NT2/D1 (cell line): ENCODE data around the gene ISM2.

Experiments
- DNase-seq: peaks from one replicate; pipeline ENCODE4 v3.0.0-alpha.2; 2011; ENCODE audit warnings: low read depth, low spot score
- H3K27me3 ChIP-seq: 2 replicates; pipeline ENCODE4 v1.6.0; 2011; ENCODE audit warnings: mild to moderate bottlenecking; ENCODE audit not compliant: insufficient read length, insufficient read depth
- H3K36me3 ChIP-seq: 2 replicates; pipeline ENCODE4 v1.6.1; 2011; ENCODE audit warnings: mild to moderate bottlenecking, low read length, mixed read lengths; ENCODE audit not compliant: insufficient read depth, insufficient read length
- H3K4me1 ChIP-seq: 2 replicates; pipeline ENCODE4 v1.5.1; 2011; ENCODE audit not compliant: insufficient read depth, insufficient read length
- H3K4me3 ChIP-seq: 2 replicates; pipeline ENCODE4 v1.5.1; 2011; ENCODE audit warnings: low read depth; ENCODE audit not compliant: insufficient read length
- H3K9ac ChIP-seq: 2 replicates; pipeline ENCODE4 v1.6.0; 2011; ENCODE audit warnings: low read depth; ENCODE audit not compliant: insufficient read length
- H3K9me3 ChIP-seq: 2 replicates; pipeline ENCODE4 v1.5.1; 2011; ENCODE audit warnings: mild to moderate bottlenecking, low read length; ENCODE audit not compliant: insufficient read depth
- SUZ12 ChIP-seq: IDR thresholded peaks from 2 replicates; pipeline ENCODE4 v1.6.1; 2011; ENCODE audit not compliant: insufficient read length, insufficient read depth; ENCODE audit errors: extremely low read depth
- YY1 ChIP-seq: IDR thresholded peaks from 2 replicates; pipeline ENCODE4 v1.6.1; 2011; ENCODE audit not compliant: insufficient read length, insufficient read depth
- ZNF274 ChIP-seq: IDR thresholded peaks from 2 replicates; pipeline ENCODE4 v1.6.1; 2011; ENCODE audit warnings: mild to moderate bottlenecking, low read depth, low read length

The ISM2 gene

DNA sequence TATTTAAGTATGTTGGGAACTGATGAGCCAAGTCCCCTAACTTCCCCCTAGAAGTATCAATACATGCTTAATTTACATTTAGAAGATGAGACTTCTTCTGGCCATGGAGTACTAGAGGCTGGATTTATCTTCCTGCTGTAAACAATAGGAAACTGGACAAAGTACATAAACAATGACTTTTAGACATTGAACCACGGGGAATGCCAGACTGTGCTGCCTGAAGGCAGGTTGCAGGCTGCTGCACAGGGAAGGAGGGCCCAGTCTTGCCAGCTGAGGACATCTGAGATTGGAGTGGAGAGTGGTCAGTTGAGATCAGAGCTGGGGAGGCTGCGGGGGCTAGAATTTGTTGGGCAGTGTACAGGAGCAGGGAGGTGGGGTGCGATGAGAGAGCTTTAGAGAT is 24.5 kb upstream of the ISM2 start:
- H3K4me1 ChIP-seq: no peaks in the 10 kb centered on the region
- peaks cover 16% of the 10 kb centered on the region for H3K36me3 ChIP-seq
- no peak overlapping the region for H3K9ac ChIP-seq
- TF ChIP-seq SUZ12: no peak
- no peak for TF ChIP-seq ZNF274
- no peak for TF ChIP-seq YY1
- no peaks in the 10 kb centered on the region for H3K9me3 ChIP-seq
- no peaks in the 10 kb centered on the region for H3K27me3 ChIP-seq
- H3K4me3 ChIP-seq: no peak overlapping the region
- no peak for DNase-seq

DNA sequence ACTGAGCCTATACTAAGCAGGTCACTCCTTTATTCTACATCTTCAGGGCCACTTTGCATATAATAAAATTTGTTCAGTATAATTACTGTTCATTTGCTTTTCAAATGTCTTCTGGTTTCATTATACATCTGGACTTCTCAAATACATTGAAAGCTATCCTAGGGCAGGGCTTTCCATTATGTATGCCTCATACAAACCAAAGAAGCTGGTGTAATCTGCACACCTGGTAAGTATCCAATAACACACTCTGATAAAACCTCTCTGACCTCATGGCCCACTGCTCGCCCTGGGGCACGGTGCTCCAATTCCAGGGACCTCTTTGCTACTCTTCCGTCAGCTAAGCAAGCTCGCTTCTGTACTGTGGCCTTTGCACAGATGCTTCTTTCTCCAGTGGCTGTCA is 21.9 kb upstream of the ISM2 start:
- Histone ChIP-seq H3K4me1 (no peaks in the 10 kb centered on the region), H3K27me3 (no peaks in the 10 kb centered on the region), H3K9ac (no peak overlapping the region), H3K4me3 (no peak overlapping the region), H3K36me3 (peaks cover 36% of the 10 kb centered on the region), H3K9me3 (no peaks in the 10 kb centered on the region)
- DNase-seq: no peak
- no peak for TF ChIP-seq ZNF274

DNA sequence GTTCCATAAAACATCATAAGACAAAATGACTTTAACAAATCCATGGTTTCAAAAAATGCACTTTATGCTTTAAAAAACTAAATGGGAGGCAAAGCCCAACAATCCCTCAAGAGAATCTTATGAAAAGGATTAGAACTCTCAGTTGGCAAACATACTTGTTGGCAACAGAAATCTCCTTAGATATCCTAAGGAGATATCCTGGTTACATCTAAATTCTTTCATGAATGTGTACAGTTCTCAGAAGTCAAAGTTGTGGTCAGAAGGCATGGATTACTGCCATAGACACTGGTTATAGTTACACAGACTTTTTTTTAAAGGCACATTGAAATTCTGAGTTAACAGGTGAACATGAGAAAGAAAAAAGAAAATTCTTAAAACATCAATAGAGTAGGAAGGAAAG is 17.5 kb upstream of the ISM2 start:
- no peak for DNase-seq
- TF ChIP-seq ZNF274: no peak
- TF ChIP-seq SUZ12: no peak
- Histone ChIP-seq H3K4me1 (no peaks in the 10 kb centered on the region), H3K9ac (no peak overlapping the region), H3K27me3 (no peaks in the 10 kb centered on the region), H3K4me3 (no peak overlapping the region), H3K36me3 (peaks cover 47% of the 10 kb centered on the region), H3K9me3 (no peaks in the 10 kb centered on the region)

DNA sequence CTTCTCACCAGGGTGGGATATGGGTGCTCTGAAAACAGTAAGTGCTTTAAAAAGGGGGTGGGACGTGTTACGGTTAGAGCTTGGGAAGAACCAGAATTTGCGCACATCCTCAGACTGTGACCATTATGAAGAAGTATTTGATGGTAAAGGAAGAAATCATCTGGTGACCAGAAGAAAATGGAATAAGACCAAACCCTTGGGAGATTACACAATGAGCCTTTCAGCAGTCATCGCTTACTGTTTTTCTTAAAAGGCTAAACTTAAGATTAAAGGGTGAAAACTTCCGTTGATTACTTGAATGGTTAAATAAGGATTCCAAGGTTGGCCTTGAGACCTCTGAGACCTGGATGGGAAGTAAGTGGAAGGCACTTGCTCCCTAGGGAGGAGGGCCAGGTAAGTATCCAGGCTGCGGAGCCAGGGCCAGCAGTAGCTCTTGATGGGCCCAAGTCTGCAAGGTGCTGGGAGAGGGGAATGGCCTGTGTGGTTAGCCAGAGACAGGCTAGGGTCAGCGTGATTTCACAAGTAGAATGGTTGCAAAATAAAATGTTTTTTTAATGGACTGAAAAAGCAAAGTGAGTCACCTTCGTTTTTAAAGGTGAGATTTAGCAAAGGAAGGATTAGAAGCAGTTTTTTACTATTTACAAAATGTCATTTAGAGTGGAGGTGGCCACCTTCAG is 13.0 kb upstream of the ISM2 start:
- H3K36me3 ChIP-seq: peaks cover 28% of the 10 kb centered on the region
- no peak overlapping the region for H3K4me3 ChIP-seq
- H3K4me1 ChIP-seq: no peaks in the 10 kb centered on the region
- DNase-seq: no peak
- H3K9ac ChIP-seq: no peak overlapping the region
- H3K9me3 ChIP-seq: no peaks in the 10 kb centered on the region
- no peaks in the 10 kb centered on the region for H3K27me3 ChIP-seq
- TF ChIP-seq ZNF274 (no peak), SUZ12 (no peak), YY1 (no peak)

DNA sequence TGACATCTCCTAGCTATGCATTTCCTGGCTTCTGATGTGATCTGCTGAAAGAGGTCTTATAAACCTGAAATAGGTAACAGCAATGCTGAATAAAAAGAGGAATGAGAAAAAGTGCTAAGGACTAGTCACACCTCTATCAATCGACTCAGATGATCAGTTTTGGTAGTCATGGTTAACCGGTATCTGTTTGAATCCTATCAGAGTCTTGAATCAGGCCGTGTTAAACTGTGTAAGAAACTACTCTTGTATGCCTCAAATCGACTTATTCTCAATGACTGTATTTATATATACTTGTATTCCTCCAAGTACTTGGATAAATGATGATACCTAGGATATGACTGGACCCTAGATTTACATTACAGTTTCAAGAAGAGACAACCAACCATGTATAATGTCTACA is 10.8 kb upstream of the ISM2 start:
- peaks cover 22% of the 10 kb centered on the region for H3K36me3 ChIP-seq
- no peaks in the 10 kb centered on the region for H3K4me1 ChIP-seq

DNA sequence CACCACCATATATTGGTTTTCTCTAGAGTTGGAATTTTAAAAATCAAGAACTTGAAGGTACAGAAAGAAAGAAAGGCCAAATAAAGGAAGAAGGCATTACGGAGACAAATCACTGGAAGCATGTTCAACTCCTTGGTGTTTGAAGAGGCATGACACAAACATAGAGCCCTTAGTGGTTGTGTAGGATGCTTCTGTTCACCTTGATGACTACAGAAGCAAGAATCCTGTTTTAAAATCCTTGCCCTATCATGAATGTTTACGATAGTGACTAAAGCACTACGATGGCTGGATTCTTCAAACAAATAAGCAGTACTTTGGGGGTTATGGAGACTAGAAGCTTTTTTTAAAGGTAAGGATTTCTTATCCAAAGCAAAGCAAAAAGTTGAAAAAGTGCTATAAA is 10.3 kb upstream of the ISM2 start:
- TF ChIP-seq YY1 (no peak), ZNF274 (no peak), SUZ12 (no peak)
- no peaks in the 10 kb centered on the region for H3K9me3 ChIP-seq
- no peak overlapping the region for H3K4me3 ChIP-seq
- no peak for DNase-seq
- H3K4me1 ChIP-seq: no peaks in the 10 kb centered on the region
- no peaks in the 10 kb centered on the region for H3K27me3 ChIP-seq
- no peak overlapping the region for H3K9ac ChIP-seq
- peaks cover 22% of the 10 kb centered on the region for H3K36me3 ChIP-seq

More for the DNA sequence above, 10.8 kb upstream of the ISM2 start:
- no peak for DNase-seq
- Histone ChIP-seq H3K27me3 (no peaks in the 10 kb centered on the region), H3K9ac (no peak overlapping the region), H3K4me3 (no peak overlapping the region), H3K9me3 (no peaks in the 10 kb centered on the region)
- no peak for TF ChIP-seq SUZ12
- TF ChIP-seq YY1: no peak
- TF ChIP-seq ZNF274: no peak

DNA sequence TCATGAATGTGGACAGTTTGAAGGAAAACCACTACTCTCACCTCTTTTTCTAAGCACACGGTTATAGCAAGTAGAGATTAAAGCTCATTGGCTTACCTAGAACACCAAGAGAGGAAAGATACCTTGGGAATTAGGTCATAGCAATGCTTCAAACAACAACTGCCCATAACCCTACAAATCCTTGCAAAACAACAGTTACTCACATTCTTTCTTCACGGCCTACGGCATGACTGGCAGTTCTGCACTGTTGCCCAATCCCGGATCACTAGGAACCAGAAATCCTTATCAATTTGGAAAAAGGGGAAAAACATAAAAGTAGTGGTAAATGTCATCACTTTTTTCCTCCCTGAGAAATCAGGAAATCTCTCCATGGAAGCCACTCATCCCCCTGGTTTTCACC is 9.6 kb upstream of the ISM2 start:
- no peak for TF ChIP-seq SUZ12
- TF ChIP-seq YY1: no peak
- TF ChIP-seq ZNF274: no peak
- H3K9ac ChIP-seq: no peak overlapping the region
- DNase-seq: no peak
- H3K36me3 ChIP-seq: peaks cover 22% of the 10 kb centered on the region
- H3K27me3 ChIP-seq: no peaks in the 10 kb centered on the region
- no peak overlapping the region for H3K4me3 ChIP-seq
- no peaks in the 10 kb centered on the region for H3K4me1 ChIP-seq
- H3K9me3 ChIP-seq: no peaks in the 10 kb centered on the region

DNA sequence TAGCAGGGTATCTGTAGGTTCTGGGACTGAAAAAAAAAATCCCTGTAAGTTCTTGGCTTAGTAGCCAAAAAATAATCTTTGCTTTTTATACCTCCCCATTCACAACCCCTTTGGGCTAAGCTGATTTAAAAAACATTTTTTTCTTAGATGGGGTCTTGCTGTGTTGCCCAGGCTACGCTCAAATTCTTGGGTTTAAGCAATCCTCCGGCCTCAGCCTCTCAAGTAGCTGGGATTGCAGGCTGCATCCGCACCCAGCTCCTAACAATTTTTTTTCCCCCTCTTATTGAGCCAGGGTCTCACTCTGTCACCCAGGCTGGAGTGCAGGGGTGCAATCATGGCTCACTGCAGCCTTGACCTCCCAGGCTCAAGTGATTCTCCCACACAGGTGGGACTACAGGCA is 9.1 kb upstream of the ISM2 start:
- H3K4me3 ChIP-seq: no peak overlapping the region
- no peak for TF ChIP-seq ZNF274
- no peak for TF ChIP-seq YY1
- no peak for TF ChIP-seq SUZ12
- peaks cover 22% of the 10 kb centered on the region for H3K36me3 ChIP-seq
- no peaks in the 10 kb centered on the region for H3K27me3 ChIP-seq
- no peak overlapping the region for H3K9ac ChIP-seq
- no peaks in the 10 kb centered on the region for H3K9me3 ChIP-seq
- DNase-seq: no peak
- H3K4me1 ChIP-seq: no peaks in the 10 kb centered on the region
